Measurements from ENCODE around the gene CYP3A5. TPM values are rescaled to one million over a fixed set of nuclear protein-coding genes. Genes with fewer than 3 reads are reported as not detected.
"Not testable (repeated sequence)": the region's sequence is repeated elsewhere in the genome, so short reads cannot be mapped to it uniquely, and the experiment has no call there.

Gene CYP3A5
- total RNA-seq = 0.43 TPM

DNA sequence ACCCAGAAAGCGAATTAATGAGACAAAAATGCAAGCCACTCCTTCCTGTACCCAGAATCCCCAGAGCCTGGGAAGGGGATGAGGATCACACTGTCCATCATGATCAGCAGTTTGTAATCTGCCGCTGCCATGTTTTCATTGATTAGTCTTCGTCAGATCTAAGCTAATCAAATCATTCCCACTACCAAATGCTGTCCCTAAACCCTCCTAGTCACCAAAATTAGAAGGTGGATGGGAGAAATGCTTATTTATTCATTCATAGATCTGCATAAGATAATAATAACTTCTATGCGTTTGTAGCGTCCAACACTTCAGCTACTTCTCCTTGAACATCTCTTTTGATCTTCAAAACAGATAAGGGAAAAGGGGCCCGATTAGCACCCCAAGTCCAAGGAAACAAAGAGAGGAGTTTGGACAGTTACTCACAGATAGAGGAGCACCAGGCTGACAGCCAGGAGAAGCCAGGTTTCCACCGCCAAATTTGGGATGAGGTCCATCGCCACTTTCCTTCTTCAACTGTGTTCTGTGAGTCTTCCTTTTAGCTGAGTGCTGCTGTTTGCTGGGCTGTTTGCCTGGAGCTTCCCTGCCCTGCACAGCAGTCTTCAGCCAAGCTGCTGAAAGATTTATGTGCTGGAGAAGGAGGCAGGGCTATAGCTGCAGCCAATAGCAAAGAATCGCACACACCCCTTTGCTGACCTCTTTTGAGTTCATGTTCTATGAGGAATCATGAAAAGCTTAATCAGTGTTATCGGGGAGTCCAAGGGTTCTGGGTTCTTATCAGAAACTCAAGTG, at the start of gene CYP3A5:
Gene CYP3A5 (minus strand): TSS at position 597 of the 792 bp plus-strand sequence. CDS start 100 bp downstream, at position 497.
- Histone ChIP-seq H3K36me3 (no peaks in the 10 kb centered on the region), H3K27ac (no peak within 1 kb of the TSS), H3K4me1 (no peaks in the 10 kb centered on the region), H3K4me3 (peak within 1 kb of the TSS in 1 of 2 donors; percentile 17), H3K9me3 (peaks cover 0 to 4% of the 10 kb centered on the region in 2 donors), H3K27me3 (no peaks in the 10 kb centered on the region)
- intact Hi-C loops (cut with DNase I) = no loop called here
- TF ChIP-seq, protein P1, sequence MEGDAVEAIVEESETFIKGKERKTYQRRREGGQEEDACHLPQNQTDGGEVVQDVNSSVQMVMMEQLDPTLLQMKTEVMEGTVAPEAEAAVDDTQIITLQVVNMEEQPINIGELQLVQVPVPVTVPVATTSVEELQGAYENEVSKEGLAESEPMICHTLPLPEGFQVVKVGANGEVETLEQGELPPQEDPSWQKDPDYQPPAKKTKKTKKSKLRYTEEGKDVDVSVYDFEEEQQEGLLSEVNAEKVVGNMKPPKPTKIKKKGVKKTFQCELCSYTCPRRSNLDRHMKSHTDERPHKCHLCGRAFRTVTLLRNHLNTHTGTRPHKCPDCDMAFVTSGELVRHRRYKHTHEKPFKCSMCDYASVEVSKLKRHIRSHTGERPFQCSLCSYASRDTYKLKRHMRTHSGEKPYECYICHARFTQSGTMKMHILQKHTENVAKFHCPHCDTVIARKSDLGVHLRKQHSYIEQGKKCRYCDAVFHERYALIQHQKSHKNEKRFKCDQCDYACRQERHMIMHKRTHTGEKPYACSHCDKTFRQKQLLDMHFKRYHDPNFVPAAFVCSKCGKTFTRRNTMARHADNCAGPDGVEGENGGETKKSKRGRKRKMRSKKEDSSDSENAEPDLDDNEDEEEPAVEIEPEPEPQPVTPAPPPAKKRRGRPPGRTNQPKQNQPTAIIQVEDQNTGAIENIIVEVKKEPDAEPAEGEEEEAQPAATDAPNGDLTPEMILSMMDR (IDR thresholded peaks at IDR 0.05) = no peak
- DNase-seq (ENCODE audit: low spot score in 2 of 2) = no peak

- intact Hi-C loops (cut with DNase I) = no loop called here
- Histone ChIP-seq H3K27me3 (no peaks in the 10 kb centered on the region), H3K9me3 (no peaks in the 10 kb centered on the region), H3K4me1 (no peaks in the 10 kb centered on the region), H3K4me3 (no peak overlapping the region), H3K27ac (no peak overlapping the region), H3K36me3 (no peaks in the 10 kb centered on the region)
- TF ChIP-seq, protein P1 (IDR thresholded peaks at IDR 0.05) = no peak
- DNase-seq (ENCODE audit: low spot score in 2 of 2) = no peak
Observed at GRCh38 chr7:99728615-99729014, 48.8 kb upstream of the CYP3A5 start.

DNA sequence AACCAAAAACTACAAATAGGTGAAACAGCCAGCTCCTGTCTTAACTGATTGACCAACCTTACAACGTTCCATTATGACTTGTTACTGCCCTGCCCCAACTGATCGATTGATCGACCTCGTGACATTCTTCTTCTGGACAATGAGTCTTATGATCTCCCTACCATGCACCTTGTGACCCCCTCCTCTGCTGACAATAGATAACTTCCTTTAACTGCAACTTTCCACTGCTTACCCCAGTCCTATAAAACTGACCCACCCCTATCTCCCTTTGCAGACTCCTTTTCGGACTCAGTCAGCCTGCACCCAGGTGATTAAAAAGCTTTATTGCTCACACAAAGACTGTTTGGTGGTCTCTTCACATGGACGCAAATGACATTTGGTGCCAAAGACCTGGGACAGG, 43.4 kb upstream of the CYP3A5 start:
- H3K4me1 ChIP-seq; H3K27ac ChIP-seq; H3K27me3 ChIP-seq; DNase-seq (ENCODE audit: low spot score in 2 of 2); H3K4me3 ChIP-seq; intact Hi-C loops (cut with DNase I); H3K9me3 ChIP-seq; H3K36me3 ChIP-seq: not testable (repeated sequence)

DNA sequence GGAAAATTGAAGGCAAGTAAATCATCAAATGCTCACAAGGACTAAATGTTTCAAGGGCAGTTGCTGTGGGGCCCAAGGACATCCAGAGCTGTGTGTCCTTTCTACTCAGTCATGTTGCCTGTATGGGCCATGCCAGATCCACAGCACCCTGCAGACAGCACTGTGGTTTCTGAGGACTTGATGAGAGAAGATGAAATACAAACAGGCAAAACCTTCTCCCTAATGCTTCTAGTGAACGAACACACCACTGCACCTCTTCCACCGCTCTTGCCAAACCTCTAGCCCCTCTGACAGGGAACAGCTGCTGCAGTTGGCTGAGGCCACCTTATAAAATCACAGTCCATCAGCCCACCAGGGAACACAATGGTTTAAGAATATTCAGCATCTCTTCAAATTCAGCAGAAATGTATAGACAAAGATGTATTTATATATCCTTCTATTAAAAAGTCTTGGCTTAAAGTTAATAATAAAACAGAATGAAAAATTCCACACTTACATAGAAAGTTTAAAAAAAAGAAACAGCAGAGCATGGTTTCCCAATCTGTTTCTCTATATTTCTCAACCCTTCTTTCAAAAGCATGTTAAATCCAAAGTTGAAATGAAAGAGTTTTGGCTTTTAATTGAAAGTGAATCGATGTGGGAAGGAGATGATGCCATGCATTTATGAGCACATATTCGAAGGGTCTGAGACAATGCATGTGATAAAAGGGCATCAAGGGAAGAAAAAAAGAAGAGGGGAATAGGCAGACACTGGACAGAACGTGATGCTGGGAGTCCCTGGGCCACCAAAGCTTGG, 41.2 kb upstream of the CYP3A5 start:
- Histone ChIP-seq H3K36me3 (no peaks in the 10 kb centered on the region), H3K9me3 (no peaks in the 10 kb centered on the region), H3K4me3 (no peak overlapping the region), H3K27ac (no peak overlapping the region), H3K27me3 (no peaks in the 10 kb centered on the region), H3K4me1 (no peaks in the 10 kb centered on the region)
- DNase-seq (ENCODE audit: low spot score in 2 of 2) = no peak
- TF ChIP-seq, protein P1 (IDR thresholded peaks at IDR 0.05) = no peak
- intact Hi-C loops (cut with DNase I) = no loop called here

DNA sequence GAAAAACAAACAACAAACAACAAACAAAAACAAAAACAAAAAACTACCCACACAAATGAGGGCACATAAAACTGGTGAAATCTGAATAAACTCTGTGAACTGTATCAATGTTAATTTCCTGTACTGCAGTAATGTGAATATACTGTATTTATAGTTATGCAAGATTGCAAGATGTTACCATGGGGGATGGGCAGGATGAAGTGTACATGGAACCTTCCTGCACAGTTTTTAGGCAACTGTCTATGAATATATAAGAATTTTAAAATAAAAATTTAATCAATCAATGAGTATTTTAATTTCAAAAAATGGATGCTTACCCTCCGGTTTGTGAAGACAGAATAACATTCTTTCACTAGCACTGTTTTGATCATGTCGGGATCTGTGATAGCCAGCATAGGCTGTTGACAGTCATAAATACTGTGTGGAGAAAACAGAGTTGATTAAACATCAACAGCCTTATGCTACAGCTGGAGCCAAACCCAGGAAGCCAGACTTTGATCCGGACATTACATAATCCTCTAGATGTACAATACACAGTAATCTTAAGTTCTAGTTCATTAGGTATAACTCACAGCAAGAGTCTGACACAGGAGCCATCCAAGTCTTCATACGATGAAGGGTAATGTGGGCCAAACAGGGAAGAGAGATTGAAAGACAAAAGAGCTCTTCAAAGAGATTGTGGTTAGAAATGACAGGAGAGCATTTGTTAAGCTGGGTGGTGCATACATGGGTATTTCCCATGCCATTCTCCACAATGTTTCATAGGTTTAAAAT, 40.4 kb upstream of the CYP3A5 start:
- H3K36me3 ChIP-seq = no peaks in the 10 kb centered on the region
- no peaks in the 10 kb centered on the region for H3K27me3 ChIP-seq
- H3K9me3 ChIP-seq = no peaks in the 10 kb centered on the region
- TF ChIP-seq, protein P1 (IDR thresholded peaks at IDR 0.05) = no peak
- H3K27ac ChIP-seq = no peak overlapping the region
- intact Hi-C loops (cut with DNase I) = no loop called here
- no peak overlapping the region for H3K4me3 ChIP-seq
- H3K4me1 ChIP-seq = no peaks in the 10 kb centered on the region
- no peak for DNase-seq (ENCODE audit: low spot score in 2 of 2)

Data from ascending aorta (tissue), 2 donors.